IMR-90 (cell line): Measurements from ENCODE around the gene PFN1. TPM values are rescaled to one million over a fixed set of nuclear protein-coding genes. Genes with fewer than 3 reads are reported as not detected.

Source experiments
- ATAC-seq: fragments of 200-7000 bp; cut with Tn5 transposase; 2 replicates; pipeline ENCODE4 v1.9.1; 2020; ENCODE audit warnings: low read depth, mild to moderate bottlenecking, moderate library complexity
- BruUV-seq: library from RNA; stranded (reverse); fragments of 400-500 nt; replicated peaks from 2 replicates; lab custom pipeline; 2021; lab: Mats Ljungman, UMichigan
- CTCF ChIA-PET: fragments of 300-600 bp; formaldehyde crosslinking; extraction: SDS; loops from one replicate; lab custom pipeline; 2021; ENCODE audit warnings: antibody characterized with exemption; lab: Yijun Ruan, JAX
- POLR2A ChIA-PET: fragments of 300-600 bp; sonication (Branson Sonifier 250); formaldehyde crosslinking; loops from one replicate; lab custom pipeline; 2022; ENCODE audit warnings: antibody characterized with exemption; ENCODE audit not compliant: unreplicated experiment; lab: Charles Lee
- DNase-seq: peaks from one replicate; pipeline ENCODE4 v3.0.0; 2013
- H2AFZ ChIP-seq: replicated peaks from 2 replicates; pipeline ENCODE3; 2013; ENCODE audit warnings: low read length, mild to moderate bottlenecking; ENCODE audit not compliant: poor library complexity
- H2AK5ac ChIP-seq: 2 replicates; pipeline ENCODE4 v1.6.1; 2013; ENCODE audit warnings: low read depth, low read length, inconsistent platforms
- H2AK9ac ChIP-seq: replicated peaks from 2 replicates; pipeline ENCODE3; 2013; ENCODE audit warnings: mild to moderate bottlenecking, low read depth, low read length, moderate library complexity; ENCODE audit not compliant: poor library complexity
- H2BK120ac ChIP-seq: 2 replicates; pipeline ENCODE4 v1.6.1; 2013; ENCODE audit warnings: low read depth, low read length, inconsistent platforms
- H2BK15ac ChIP-seq: 3 replicates; pipeline ENCODE4 v1.6.1; 2013; ENCODE audit warnings: low read depth, low read length, inconsistent platforms
- H2BK20ac ChIP-seq: 2 replicates; pipeline ENCODE4 v1.6.1; 2013; ENCODE audit warnings: low read depth, mild to moderate bottlenecking, inconsistent platforms, low read length, moderate library complexity
- H2BK5ac ChIP-seq: 2 replicates; pipeline ENCODE4 v1.6.1; 2013; ENCODE audit warnings: mild to moderate bottlenecking, low read depth, low read length, inconsistent platforms; ENCODE audit not compliant: poor library complexity, severe bottlenecking
- H3K14ac ChIP-seq: replicated peaks from 2 replicates; pipeline ENCODE4 v1.6.1; 2013; ENCODE audit warnings: low read depth, low read length, inconsistent platforms
- H3K18ac ChIP-seq: 2 replicates; pipeline ENCODE4 v1.6.1; 2013; ENCODE audit warnings: low read depth, low read length, control low read depth
- H3K23ac ChIP-seq: 2 replicates; pipeline ENCODE4 v1.6.1; 2013; ENCODE audit warnings: low read depth, low read length, inconsistent platforms
- H3K27ac ChIP-seq: 2 replicates; pipeline ENCODE4 v1.5.1; 2013; ENCODE audit warnings: mild to moderate bottlenecking, control low read depth, low read length; ENCODE audit not compliant: insufficient read depth
- H3K27me3 ChIP-seq: 2 replicates; pipeline ENCODE4 v1.6.1; 2013; ENCODE audit warnings: low read length; ENCODE audit not compliant: control insufficient read depth, insufficient read depth
- H3K36me3 ChIP-seq: 2 replicates; pipeline ENCODE4 v1.6.1; 2013; ENCODE audit warnings: low read length, mixed read lengths; ENCODE audit not compliant: control insufficient read depth, insufficient read depth
- H3K4ac ChIP-seq: 2 replicates; pipeline ENCODE4 v1.6.1; 2013; ENCODE audit warnings: low read depth, low read length, inconsistent platforms
- H3K4me1 ChIP-seq: 2 replicates; pipeline ENCODE4 v1.6.1; 2013; ENCODE audit warnings: low read length, mixed read lengths; ENCODE audit not compliant: control insufficient read depth, insufficient read depth
- H3K4me2 ChIP-seq: 2 replicates; pipeline ENCODE4 v1.6.1; 2013; ENCODE audit warnings: low read depth, mild to moderate bottlenecking, control low read depth, low read length, moderate library complexity
- H3K4me3 ChIP-seq: 2 replicates; pipeline ENCODE4 v1.5.1; 2013; ENCODE audit warnings: low read depth, mild to moderate bottlenecking, control low read depth, low read length, moderate library complexity; ENCODE audit not compliant: insufficient read depth
- H3K56ac ChIP-seq: 2 replicates; pipeline ENCODE4 v1.6.1; 2013; ENCODE audit warnings: low read length, inconsistent platforms; ENCODE audit not compliant: insufficient read depth; ENCODE audit errors: extremely low read depth
- H3K79me1 ChIP-seq, 2 experiments: 2 replicates each; pipeline ENCODE4 v1.6.1; 2013; ENCODE audit warnings: low read length in 2 of 2, inconsistent platforms in 1 of 2, low read depth in 1 of 2
- H3K9ac ChIP-seq: 2 replicates; pipeline ENCODE4 v1.6.1; 2013; ENCODE audit warnings: low read depth, low read length, control low read depth
- H3K9me1 ChIP-seq: 2 replicates; pipeline ENCODE4 v1.6.1; 2013; ENCODE audit warnings: low read length, inconsistent platforms; ENCODE audit not compliant: insufficient read depth
- H3K9me3 ChIP-seq: 2 replicates; pipeline ENCODE4 v1.6.1; 2013; ENCODE audit warnings: low read length; ENCODE audit not compliant: control insufficient read depth, insufficient read depth
- H4K20me1 ChIP-seq: 2 replicates; pipeline ENCODE4 v1.6.1; 2013; ENCODE audit warnings: low read length, inconsistent platforms; ENCODE audit not compliant: insufficient read depth
- H4K5ac ChIP-seq: 2 replicates; pipeline ENCODE4 v1.6.1; 2013; ENCODE audit warnings: mild to moderate bottlenecking, low read depth, low read length, control low read depth
- H4K8ac ChIP-seq, 2 experiments: 2 replicates each; pipeline ENCODE4 v1.6.1; 2013; ENCODE audit warnings: low read depth in 2 of 2, low read length in 2 of 2, control low read depth in 1 of 2, inconsistent platforms in 1 of 2
- H4K91ac ChIP-seq: 2 replicates; pipeline ENCODE4 v1.6.1; 2013; ENCODE audit warnings: low read depth, low read length, inconsistent platforms; ENCODE audit not compliant: insufficient read depth
- BHLHE40 ChIP-seq: fragments of 150-350 bp; IDR thresholded peaks from 2 replicates; pipeline ENCODE4 v1.6.1; 2016; ENCODE audit warnings: mild to moderate bottlenecking, low read depth, low read length
- CEBPB ChIP-seq: IDR thresholded peaks from 2 replicates; pipeline ENCODE4 v1.6.1; 2012; ENCODE audit warnings: low read depth, low read length, improper control_type of control experiment
- CHD1 ChIP-seq: IDR thresholded peaks from 2 replicates; pipeline ENCODE4 v1.6.1; 2012; ENCODE audit warnings: low read depth, low read length, improper control_type of control experiment
- FOS ChIP-seq: fragments of 150-350 bp; IDR thresholded peaks from 2 replicates; pipeline ENCODE4 v1.6.1; 2016; ENCODE audit warnings: low read depth, low read length
- MAFK ChIP-seq: IDR thresholded peaks from 2 replicates; pipeline ENCODE4 v1.6.1; 2012; ENCODE audit warnings: low read depth, low read length, improper control_type of control experiment
- MAZ ChIP-seq: IDR thresholded peaks from 2 replicates; pipeline ENCODE4 v1.6.1; 2012; ENCODE audit warnings: low read depth, mild to moderate bottlenecking, low read length, improper control_type of control experiment, moderate library complexity, borderline replicate concordance
- NFE2L2 ChIP-seq: fragments of 150-350 bp; IDR thresholded peaks from 2 replicates; pipeline ENCODE4 v1.6.1; 2016; ENCODE audit warnings: low read depth, mild to moderate bottlenecking, low read length
- POLR2A ChIP-seq: IDR thresholded peaks from 2 replicates; pipeline ENCODE4 v1.6.1; 2012; ENCODE audit warnings: mild to moderate bottlenecking, low read depth, low read length
- RAD21 ChIP-seq: IDR thresholded peaks from 2 replicates; pipeline ENCODE4 v1.6.1; 2012; ENCODE audit warnings: low read length, improper control_type of control experiment
- RCOR1 ChIP-seq: IDR thresholded peaks from 2 replicates; pipeline ENCODE4 v1.6.1; 2012; ENCODE audit warnings: mild to moderate bottlenecking, low read length, improper control_type of control experiment; ENCODE audit not compliant: insufficient replicate concordance
- RFX5 ChIP-seq: IDR thresholded peaks from 2 replicates; pipeline ENCODE4 v1.8.0; 2012; ENCODE audit warnings: low read depth, mild to moderate bottlenecking, low read length, moderate library complexity
- SMC3 ChIP-seq: fragments of 150-350 bp; IDR thresholded peaks from 2 replicates; pipeline ENCODE4 v1.6.1; 2016; ENCODE audit warnings: low read depth, mild to moderate bottlenecking, antibody characterized with exemption, low read length, moderate library complexity
- dilution Hi-C: fragments of 300-500 bp; cut with HindIII; formaldehyde crosslinking; loops from one replicate; pipeline ENCODE4 v1.14.3; 2018; ENCODE audit warnings: low sequenced_read_pairs; ENCODE audit not compliant: unreplicated experiment
- in situ Hi-C: fragments of 300-500 bp; cut with MboI; formaldehyde crosslinking; loops from 3 replicates; pipeline ENCODE4 v1.14.3; 2019; ENCODE audit warnings: low sequenced_read_pairs, inconsistent platforms, mixed read lengths
- intact Hi-C: fragments of 100-400 bp; cut with micrococcal nuclease; formaldehyde crosslinking; loops from 2 replicates; pipeline ENCODE4 v1.10.0; 2022
- polyA plus RNA-seq, 3 experiments: library from polyadenylated mRNA; depleted of rRNA; stranded (reverse); fragments of >200 nt; gene quantifications; 2 replicates each; pipeline ENCODE4 v1.2.3, GENCODE V29; 2012; ENCODE audit warnings: low replicate concordance in 1 of 3
- total RNA-seq: library from RNA; depleted of rRNA; stranded (reverse); fragments of >200 nt; gene quantifications from 2 replicates; pipeline ENCODE4 v1.2.3, GENCODE V29; 2012
- TF ChIP-seq, protein P1 (sequence below): fragments of 150-350 bp; IDR thresholded peaks from 2 replicates; pipeline ENCODE4 v1.6.1; 2016; ENCODE audit warnings: low read depth, mild to moderate bottlenecking, low read length, moderate library complexity, borderline replicate concordance

PFN1 gene
- total and polyA plus RNA-seq, 2 of the 4 experiments (the other 2 are of a cell fraction), result 348 to 1,671 TPM

GRCh38 chr17:4935650-4936049 is 12.7 kb downstream of the PFN1 start:
- H3K56ac ChIP-seq, result no peak overlapping the region
- H4K5ac ChIP-seq, result no peak overlapping the region
- no peak overlapping the region for H2AFZ ChIP-seq
- peaks cover 17% of the 10 kb centered on the region for H3K9me1 ChIP-seq
- DNase-seq (no peak), ATAC-seq (no peak)
- POLR2A ChIA-PET, result no interaction called here
- H2AK5ac ChIP-seq, result no peak overlapping the region
- no TSS peak for BruUV-seq
- no peak overlapping the region for H4K91ac ChIP-seq
- H2BK20ac ChIP-seq, result no peak overlapping the region
- H3K4me1 ChIP-seq, result peaks cover 11% of the 10 kb centered on the region
- dilution Hi-C loops, result no loop called here
- no peak overlapping the region for H2BK120ac ChIP-seq
- no peaks in the 10 kb centered on the region for H3K9me3 ChIP-seq
- CTCF ChIA-PET, result interaction anchor here (1.5 kb wide), 1 partner anchor 26 kb away, joined by 3 read pairs; no protein-coding TSS in a partner anchor
- H2AK9ac ChIP-seq, result no peak overlapping the region
- TF ChIP-seq POLR2A, result no peak
- no peak for TF ChIP-seq RCOR1
- TF ChIP-seq RFX5, result no peak
- no peak for TF ChIP-seq BHLHE40
- no peak for TF ChIP-seq FOS
- TF ChIP-seq MAZ, result no peak
- no peak for TF ChIP-seq RAD21
- TF ChIP-seq MAFK, result no peak
- no peak for TF ChIP-seq CHD1
- TF ChIP-seq CEBPB, result no peak
- TF ChIP-seq, protein P1, sequence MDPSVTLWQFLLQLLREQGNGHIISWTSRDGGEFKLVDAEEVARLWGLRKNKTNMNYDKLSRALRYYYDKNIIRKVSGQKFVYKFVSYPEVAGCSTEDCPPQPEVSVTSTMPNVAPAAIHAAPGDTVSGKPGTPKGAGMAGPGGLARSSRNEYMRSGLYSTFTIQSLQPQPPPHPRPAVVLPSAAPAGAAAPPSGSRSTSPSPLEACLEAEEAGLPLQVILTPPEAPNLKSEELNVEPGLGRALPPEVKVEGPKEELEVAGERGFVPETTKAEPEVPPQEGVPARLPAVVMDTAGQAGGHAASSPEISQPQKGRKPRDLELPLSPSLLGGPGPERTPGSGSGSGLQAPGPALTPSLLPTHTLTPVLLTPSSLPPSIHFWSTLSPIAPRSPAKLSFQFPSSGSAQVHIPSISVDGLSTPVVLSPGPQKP, result no peak
- TF ChIP-seq SMC3, result no peak
- TF ChIP-seq NFE2L2, result no peak
- no peak overlapping the region for H3K23ac ChIP-seq
- H3K4ac ChIP-seq, result no peak overlapping the region
- H3K14ac ChIP-seq, result no peak overlapping the region
- intact Hi-C loops, result no loop called here
- in situ Hi-C loops, result no loop called here
- H3K9ac ChIP-seq, result no peak overlapping the region
- no peak overlapping the region for H3K4me2 ChIP-seq
- no peak overlapping the region for H2BK5ac ChIP-seq
- H3K36me3 ChIP-seq, result peaks cover 19% of the 10 kb centered on the region
- no peaks in the 10 kb centered on the region for H3K27me3 ChIP-seq
- no peak overlapping the region for H3K4me3 ChIP-seq
- H4K20me1 ChIP-seq, result 0 out of 2 replicates have a peak, but pooled peaks cover 7% of the 10 kb centered on the region
- H3K18ac ChIP-seq, result no peak overlapping the region
- no peak overlapping the region for H2BK15ac ChIP-seq
- no peak overlapping the region for H4K8ac ChIP-seq
- no peak overlapping the region for H3K27ac ChIP-seq
- H3K79me1 ChIP-seq, result peaks cover 10 to 21% of the 10 kb centered on the region in 2 experiments; a peak in 3 of 4 replicates
